NCI-H2171 (cell line): ENCODE data around the gene MRPS24.

Experiments
- DNase-seq: peaks from one replicate; lab custom pipeline; 2025; lab: John Stamatoyannopoulos, UW

The MRPS24 gene

DNA sequence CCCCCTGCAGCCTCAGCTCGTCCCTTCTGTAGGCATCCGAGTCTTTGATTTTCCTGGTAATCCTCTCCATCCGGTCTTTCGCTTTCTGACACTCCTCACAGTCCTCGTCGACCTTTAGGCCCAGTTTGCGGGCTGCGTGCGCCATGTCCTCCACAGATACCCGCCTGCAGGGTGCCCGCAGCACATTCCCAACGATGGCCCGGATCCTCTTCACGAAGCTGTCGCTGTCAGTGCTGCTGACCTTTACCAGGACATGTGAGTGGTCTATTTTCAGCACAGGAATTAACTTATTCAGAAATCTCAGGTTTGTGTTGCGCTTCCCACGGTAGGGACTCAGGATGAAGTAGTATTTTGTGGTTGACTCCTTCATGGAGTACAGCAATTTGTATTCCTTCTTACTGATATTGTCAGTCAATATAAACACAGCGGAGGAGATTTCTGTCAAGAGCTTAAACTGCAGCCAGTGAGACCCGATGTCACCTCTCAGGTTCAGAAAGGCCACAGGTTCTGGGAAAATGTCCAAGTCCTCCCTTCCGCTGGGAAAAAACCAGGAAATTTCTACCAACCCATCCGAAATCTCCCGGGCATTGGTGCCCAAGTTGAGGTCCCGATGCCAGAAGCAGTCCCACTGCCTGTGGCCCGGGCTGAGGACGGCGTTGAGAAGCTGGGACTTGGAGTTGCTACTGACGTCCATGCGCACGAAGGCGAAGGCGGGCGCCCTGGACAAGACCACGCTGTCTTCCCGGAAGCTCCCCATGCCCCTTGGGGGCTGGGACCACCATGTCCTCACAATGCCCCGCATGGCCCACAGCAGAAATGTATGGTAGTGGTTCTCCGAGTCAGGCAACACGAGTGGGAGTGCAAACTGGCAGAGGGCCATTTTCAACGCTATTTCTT lies 8.9 kb upstream of the MRPS24 start:
- DNase-seq: no peak

DNA sequence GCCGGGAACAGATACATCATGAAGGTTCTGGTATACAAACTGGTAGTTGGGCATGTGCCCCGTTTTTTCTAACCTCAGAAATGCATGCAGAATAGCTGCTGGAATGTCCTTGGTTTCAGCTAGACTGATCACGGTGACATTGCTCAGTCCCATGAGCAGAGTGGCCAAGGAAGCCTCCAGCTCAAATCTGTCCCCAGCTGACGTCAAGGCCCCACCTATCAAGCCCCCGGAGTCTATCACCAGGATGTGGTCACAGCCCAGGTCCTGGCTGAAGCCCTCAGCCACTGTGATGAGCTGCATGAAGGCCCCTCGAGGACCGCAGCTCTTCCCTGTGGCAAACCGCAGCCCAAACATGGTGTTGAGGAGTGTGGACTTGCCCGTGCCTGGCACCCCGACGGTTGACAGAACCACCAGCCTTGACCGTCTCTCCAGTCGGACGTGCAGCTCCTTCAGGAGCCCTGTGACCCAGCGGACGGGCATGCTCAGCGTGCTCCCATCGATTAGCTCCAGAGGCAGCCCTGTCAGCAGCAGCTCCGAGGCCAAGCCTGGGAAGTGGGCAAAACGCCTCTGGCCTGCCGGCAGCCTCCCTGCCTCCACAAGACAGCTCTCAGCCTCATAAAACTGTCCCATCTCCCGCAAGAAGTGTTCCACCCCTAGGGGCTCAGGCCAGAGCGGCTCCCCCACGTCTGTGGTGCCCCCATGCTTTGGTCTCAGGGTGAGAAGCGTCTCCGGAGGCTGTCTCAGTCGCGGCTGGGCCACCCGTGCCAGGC lies 7.8 kb upstream of the MRPS24 start:
- no peak for DNase-seq

DNA sequence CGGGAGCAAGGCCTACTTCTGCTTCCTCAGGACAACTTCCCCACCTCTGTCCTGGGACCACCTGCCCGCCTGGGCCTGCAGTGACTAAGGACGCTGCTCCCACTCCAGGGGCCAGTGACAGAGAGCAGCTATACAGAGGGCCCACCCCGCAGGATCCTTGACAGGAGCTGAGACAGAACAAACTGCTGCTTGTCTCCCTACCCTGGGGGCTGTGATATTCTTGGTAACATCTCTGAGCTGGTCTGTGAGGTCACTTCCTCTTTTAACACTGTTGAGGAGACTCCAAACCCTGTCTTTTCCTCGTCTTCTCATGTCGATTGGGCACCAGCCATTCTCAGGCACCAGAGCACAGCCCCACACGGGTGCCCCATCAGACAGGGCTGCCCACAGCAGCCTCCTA lies 6.9 kb upstream of the MRPS24 start:
- no peak for DNase-seq

DNA sequence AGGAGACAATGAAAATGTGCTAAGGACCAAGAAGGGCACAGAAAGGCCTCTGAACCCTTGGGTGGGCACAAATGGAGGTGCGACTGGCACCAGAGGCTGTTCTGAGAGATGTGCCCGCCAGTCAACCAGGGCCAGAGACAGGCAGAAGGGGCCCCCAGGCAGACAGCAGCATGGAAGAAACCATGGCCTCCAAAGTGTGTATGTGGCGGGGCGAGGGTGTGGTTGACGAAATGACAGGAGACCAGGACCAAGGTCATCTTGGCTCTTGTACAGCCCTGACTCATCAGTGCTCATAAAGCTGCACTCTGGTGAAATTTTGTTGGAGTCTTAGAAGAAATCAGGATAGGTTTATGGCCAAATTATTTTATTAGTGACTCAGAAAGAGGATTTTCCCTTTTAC lies 4.0 kb upstream of the MRPS24 start:
- no peak for DNase-seq

DNA sequence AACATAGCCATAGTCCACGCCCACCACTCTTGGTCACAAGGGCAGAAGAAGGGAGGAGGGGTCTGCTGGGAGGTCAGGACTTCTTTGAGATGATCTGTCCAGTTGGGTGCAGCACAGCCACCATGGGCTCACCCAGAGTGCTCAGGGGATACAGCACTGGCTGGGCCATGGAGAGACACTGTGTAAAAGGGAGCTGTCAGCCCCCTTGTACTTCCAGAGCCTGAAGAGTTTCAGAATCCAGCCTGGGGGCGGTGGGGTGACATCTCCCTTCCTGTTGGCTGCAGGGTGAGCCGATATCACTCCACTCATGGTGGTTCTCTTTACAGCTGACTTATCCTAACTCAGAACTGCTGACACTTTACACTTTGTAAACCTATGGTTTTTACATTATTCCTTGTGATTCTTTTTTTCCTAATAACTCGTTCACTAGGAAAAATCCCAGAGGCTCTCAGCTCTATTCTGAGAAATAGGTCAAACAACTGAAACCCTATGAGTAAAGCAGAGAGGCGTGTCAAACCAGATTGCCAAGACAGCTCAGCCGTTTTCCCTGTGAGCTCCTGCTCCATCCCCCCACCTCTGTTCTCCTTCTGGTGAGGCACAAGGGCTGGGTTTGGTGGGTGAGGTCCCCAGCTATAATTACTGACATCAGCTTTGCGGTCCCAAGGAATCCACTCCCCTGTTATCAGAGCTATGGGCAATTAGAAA lies 3.2 kb upstream of the MRPS24 start:
- no peak for DNase-seq

DNA sequence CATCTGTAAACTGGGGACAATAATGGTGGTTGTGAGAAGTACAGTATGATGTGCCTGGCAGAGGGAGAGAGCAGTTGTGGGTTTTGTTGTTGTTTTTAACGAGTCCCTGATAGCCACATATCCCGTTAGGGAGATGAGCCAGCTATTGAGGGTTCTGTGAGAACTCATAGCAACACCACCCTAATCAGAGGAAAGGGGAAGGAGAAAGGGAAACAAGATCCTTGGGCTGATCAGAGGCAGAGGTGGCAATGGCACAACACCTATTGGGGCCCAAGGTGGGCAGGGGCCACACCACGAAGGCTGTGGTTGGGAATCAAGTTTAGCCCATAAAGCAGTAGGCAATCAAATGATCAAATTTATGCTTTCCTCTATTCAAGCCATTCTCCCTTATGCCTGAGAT lies 1.7 kb upstream of the MRPS24 start:
- DNase-seq: no peak

DNA sequence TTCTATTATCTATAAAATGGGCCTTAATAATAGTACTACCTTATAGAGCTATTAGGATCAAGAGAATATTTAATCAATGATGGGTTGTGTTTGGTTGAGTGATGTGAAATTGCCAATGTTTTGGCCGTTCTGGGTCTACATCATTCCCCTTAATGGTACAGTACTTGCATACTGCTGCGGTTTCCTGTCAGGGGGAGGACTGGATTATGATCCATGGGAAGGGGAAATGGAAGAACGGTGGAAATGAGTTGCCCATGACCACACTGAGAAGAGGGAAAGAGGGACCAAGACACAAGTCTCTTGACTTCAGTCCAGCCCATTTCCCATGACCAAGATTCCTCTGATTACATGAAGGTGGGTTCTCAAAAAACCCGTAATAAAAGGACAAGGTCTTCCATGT lies 999 bp upstream of the MRPS24 start:
- DNase-seq: no peak

DNA sequence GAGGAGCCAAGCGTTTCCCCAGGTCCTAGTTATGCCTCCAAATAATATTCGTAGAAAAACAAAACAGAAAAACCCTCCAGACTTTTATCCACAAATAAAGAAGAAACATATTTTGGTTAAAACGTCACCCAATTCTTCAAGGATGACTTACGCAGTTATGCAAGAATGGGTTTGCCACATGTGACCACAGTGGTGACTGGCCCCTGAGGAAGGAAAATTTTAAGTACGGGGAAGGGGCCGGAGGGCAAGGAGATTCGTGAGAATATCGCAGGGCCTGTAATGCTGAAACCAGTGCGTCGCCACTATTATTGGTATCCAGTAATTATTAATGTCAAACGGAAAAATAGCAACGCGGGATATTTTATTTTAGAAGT lies 537 bp upstream of the MRPS24 start:
- no peak for DNase-seq

DNA sequence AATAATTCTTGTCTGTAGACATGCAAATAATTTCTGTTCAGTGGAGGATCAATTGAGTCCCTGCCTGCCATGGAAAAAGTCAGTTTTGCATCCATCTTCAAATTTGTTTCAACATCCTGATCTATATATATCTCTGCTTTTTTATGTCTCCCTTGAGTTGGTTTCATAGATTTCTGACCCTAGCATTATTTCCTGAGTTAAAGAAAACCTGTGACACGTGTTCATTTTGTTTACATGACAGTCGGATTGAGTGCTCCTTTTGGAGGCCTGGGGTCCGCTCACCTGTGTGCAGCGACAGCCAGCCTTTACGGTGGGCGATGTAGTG lies 674 bp downstream of the MRPS24 start:
- no peak for DNase-seq

DNA sequence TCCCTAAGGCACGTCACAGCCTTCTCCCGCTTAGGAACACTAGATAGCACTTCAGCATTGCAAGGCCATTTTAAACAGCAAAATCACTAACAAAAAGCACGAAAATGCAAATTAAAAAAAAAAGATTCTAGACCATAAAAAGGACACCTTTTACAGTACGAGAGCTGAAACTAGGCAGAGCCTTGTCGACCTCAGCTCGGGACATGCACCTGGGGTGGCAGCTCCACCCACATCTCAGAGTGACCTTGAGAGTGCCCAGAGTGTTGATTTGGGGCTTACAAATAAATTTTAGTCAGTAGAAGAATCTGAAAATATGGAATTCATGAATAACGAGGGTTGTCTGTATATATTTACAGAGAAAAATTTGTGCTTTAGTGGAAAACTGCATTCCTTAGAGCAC lies 1.1 kb downstream of the MRPS24 start:
- no peak for DNase-seq

DNA sequence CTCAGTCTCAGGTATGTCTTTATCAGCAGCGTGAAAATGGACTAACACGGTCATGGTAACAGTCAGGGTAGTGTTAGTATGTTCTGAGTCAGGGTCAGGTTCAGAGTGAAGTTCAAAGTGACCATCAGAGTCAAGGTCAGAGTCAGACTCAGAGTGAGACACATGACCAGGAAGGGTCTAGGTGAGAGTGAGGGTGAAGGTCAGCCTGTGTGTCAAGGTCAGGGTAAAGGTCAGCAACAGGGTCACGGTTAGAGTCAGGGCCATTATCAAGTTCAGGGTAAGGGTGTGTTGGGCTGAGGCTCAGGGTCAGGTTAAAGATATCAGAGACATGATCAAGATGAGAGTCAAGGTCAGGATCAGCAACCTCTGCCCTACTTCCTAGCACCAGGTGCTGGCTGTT lies 4.0 kb downstream of the MRPS24 start:
- no peak for DNase-seq

DNA sequence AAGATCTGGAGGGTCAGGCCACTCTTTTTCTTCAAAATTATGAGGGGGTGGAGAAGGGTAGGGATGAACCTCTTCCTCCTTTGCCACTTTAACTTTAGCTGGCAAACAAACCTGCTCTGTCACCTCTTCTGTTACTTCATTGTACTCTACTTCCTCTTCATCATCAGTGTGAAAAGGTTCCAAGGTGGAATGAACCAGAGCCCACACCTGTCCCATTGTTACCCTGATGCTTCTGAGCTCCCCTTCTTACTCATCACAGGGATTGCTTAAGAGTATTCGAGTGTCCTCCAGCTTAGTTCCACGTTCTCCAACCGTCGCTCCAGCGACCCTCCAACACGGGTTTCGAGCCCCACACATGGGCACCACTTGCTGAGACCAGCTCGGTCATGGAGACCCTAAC lies 5.2 kb downstream of the MRPS24 start:
- DNase-seq: no peak

DNA sequence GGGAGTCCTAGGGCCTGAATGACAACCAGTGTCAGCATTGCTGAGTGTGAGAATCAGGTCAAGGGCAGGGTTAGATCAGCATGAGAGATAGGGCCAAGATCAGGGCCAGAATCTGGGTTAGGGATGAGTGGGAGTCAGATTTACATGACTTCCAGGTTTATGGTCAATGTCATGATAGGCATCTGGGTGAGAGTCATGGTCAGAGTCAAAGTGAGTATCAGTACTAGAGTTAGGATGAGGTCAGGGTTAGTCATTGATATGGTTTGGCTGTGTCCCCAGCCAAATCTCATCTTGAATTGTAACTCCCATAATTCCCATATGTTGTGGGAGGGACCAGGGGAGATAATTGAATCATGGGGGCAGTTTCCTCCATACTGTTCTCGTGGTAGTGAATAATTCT lies 12.3 kb downstream of the MRPS24 start:
- DNase-seq: no peak

DNA sequence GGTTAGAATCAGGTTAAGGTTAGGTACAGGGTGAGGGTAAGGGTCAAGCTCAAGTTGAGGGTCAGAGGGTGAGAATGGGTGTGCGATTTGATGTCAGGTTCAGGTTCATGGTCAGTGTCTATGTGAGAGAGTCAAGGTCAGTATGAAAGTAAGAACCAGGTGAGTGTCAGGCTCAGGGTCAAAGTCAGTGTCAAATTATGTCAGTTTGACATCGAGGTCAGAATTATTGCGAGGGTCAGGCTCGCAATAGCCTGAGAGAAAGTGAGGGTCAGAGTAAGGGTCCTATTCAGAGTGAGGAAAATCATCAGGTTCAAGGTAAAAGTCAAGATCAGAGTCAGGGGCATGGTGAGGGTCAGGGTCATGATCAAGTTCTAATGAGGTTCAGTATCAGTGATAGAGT lies 13.0 kb downstream of the MRPS24 start:
- no peak for DNase-seq

DNA sequence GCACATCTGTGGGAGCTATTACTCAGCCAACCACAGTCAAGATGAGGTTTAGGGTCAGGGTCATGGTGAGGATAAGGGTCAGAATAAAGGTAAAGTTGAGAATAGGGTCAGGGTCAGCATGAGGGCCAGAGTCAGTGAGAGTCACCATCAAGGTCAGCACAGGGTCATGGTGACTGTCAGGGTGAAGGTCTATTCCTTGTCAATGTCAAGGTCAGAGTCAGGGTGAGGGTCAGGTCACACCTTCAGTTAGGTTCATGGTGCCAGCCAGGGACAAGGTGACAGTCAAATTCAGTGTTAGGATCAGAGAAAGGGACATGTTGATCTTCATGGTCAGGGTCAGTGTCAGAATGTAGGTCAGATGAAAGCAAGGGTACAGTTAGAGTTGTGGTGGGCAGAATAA lies 14.1 kb downstream of the MRPS24 start:
- DNase-seq: no peak

DNA sequence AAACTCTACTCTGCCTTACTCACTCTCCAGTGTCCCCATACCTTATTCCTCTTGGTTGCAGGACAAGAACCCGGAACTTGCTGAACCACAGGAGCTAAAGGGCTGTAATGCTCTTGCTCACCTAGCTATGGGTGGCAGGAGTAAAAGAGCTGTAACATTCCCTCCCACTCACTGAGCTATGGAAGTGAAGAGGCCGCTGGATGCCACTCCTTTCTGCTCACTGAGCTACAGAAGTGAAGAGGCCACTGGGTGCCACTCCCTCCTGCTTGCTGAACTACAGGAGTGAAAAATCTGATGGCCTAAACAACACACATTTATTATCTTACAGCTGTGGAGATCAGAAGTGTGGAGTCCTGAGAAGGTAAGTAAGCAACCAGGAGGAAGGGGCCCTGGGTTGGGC lies 17.5 kb downstream of the MRPS24 start:
- no peak for DNase-seq

DNA sequence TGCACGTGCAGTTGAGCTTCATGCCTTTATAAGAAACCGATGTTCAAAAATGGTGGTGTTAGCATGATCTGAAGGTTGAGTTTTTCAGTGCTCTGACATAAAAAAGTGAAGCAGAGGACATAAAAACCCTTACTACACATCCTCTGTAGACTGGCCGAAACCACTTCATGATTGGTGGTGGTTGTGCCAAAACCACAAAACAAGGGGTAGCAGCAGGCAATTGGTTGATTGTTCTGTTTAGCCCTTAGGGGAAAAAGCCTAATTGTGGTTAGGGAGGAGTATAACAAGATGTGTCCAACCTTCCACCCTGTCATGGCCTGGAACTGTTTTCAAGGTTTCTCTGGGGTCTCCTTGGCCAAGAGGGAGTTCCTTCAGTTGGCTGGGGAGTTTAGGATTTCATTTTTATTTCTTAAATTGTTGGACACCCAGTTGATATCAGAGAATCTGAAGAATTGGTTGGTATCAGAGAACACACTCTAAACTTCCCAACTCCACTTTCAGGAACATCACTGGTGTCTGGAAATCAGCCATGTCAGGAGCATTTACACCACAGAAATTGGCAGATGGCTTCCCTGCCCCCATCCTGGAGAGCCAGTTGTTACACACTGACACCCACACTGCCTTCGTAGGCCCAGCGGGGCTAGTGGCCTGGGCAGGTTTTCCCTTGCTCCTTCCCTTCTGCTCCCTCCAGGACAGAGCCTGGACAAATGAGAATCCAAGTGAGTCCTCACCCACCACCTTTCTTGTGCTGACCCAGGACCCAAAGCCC lies 18.8 kb downstream of the MRPS24 start:
- no peak for DNase-seq

DNA sequence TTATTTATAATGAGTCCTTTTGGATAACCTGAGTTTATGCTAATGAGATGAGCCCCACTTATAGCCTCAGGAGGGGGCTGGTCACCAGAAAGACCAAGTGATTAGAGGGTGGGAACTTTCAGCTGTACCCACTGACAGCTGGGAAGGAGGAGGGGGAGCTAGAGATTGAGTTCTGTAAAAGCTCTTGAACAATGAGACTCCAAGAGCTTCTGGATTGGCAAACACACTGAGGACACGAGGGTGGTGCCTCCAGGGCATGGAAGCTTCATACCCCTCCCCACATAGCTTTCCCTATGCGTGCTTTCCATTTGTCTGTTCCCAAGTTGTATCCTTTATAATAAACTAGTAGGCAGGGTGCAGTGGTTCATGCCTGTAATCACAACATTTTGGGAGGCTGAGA lies 20.3 kb downstream of the MRPS24 start:
- no peak for DNase-seq

DNA sequence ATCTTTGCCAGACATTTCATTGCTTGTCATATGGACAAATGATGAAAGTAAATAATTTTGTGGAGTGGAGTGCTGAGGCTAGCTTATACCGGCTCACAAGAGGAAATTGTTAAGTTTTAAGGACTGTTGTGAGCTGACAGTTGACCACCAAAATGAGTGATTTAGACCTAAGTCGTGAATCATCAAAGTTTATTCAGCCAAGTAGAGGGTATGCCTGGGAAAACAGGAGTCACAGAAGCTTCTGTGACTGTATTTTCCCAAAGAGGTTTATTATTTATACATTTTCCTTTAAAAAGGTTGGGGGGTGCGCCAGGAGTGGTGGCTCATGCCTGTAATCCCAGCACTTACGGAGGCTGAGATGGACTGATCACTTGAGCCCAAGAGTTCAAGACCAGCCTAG lies 21.8 kb downstream of the MRPS24 start:
- DNase-seq: no peak

DNA sequence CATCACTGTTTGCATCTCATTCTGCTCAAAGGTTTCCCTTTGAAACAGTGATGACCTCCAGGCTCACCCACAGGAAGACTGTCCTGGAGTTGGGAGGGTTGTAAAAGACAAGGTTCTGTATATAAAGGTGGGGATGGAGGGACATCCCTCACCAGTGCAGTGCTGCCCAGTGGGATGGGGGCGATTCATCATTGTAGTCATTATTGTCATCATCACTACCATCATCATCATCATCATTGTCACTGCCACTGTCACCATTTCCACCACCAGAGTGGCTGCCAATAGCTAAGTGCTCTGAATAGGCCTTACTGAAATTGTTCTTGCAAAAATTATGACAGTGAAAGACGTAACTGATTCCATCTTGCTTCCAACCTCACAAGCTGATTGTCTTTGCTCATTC lies 24.7 kb downstream of the MRPS24 start:
- no peak for DNase-seq

DNA sequence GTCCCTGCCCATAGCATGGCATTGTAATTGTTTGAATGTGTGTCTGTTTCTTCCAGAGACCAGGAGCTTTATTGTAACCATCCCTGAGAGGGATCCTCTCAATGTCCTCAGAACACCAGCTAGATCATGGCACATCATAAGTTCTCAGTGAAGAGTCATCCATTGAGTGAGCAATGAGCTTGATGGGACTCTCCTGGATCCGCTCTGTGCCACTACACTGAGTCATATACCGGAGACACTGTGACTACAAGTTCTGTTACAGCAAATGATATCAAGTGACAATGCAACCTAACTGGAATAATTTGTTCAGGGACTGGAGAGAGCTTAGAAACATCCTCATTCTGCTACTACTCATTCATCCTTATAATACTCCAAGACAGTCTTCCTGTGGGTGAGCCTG lies 25.1 kb downstream of the MRPS24 start:
- DNase-seq: no peak

DNA sequence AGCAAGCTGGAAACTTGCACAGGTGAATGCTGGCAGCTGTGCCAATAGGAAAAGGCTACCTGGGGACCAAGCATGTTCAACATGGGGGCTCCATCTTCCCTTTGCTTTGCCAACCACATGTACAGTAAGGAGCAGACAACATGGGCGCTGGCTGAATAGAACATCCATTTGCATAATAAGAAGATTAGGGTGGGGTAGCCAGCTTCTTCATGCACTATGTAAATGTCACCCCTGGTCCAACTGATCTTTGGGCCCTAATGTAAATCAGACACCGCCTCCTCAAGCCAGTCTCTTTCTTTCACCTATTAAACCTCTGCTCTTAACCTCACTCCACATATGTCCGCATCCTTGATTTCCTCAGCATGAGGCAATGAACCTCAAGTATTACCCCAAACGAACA lies 26.0 kb downstream of the MRPS24 start:
- no peak for DNase-seq
